Calu3 (cell line): ENCODE results near the gene KAT6B. TPM values are rescaled to one million over a fixed set of nuclear protein-coding genes. Genes with fewer than 3 reads are reported as not detected.

Source experiments
- BruUV-seq: library from RNA; stranded (reverse); fragments of 400-500 nt; replicated peaks from 2 replicates; lab custom pipeline; 2021; lab: Mats Ljungman, UMichigan
- CTCF ChIA-PET: fragments of 300-600 bp; sonication (Branson Sonifier 250); formaldehyde crosslinking; loops from one replicate; lab custom pipeline; 2022; ENCODE audit warnings: antibody characterized with exemption; lab: Charles Lee
- DNase-seq: peaks from one replicate; pipeline ENCODE4 v3.0.0; 2022
- H3K27ac Mint-ChIP-seq: one replicate; pipeline ENCODE4 v1.8.0; 2022; ENCODE audit warnings: mixed read lengths; ENCODE audit not compliant: unreplicated experiment
- H3K27me3 Mint-ChIP-seq: one replicate; pipeline ENCODE4 v1.8.0; 2022; ENCODE audit warnings: mixed read lengths; ENCODE audit not compliant: unreplicated experiment
- H3K36me3 Mint-ChIP-seq: one replicate; pipeline ENCODE4 v1.8.0; 2022; ENCODE audit warnings: mild to moderate bottlenecking, moderate library complexity, mixed read lengths; ENCODE audit not compliant: insufficient read depth, unreplicated experiment
- H3K4me1 Mint-ChIP-seq: one replicate; pipeline ENCODE4 v1.8.0; 2022; ENCODE audit warnings: mild to moderate bottlenecking, low read depth, mixed read lengths; ENCODE audit not compliant: unreplicated experiment
- H3K4me3 Mint-ChIP-seq: one replicate; pipeline ENCODE4 v1.8.0; 2022; ENCODE audit warnings: mild to moderate bottlenecking, low read depth, moderate library complexity, mixed read lengths; ENCODE audit not compliant: unreplicated experiment
- H3K9me3 Mint-ChIP-seq: one replicate; pipeline ENCODE4 v1.8.0; 2022; ENCODE audit warnings: low read depth, mixed read lengths; ENCODE audit not compliant: unreplicated experiment
- intact Hi-C: fragments of 100-400 bp; cut with micrococcal nuclease; formaldehyde crosslinking; loops from one replicate; pipeline ENCODE4 v1.10.0; 2022; ENCODE audit not compliant: unreplicated experiment
- total RNA-seq: library from RNA; stranded (reverse); gene quantifications from 2 replicates; pipeline ENCODE4 v1.2.3, GENCODE V29; 2022
- TF ChIP-seq, protein P1 (sequence below): fragments of 200-600 bp; IDR thresholded peaks from one replicate; pipeline ENCODE4 v1.8.0; 2022; ENCODE audit warnings: antibody characterized with exemption; ENCODE audit not compliant: unreplicated experiment

The KAT6B gene
- total RNA-seq, 1 experiment from 2014 or later = 28.6 TPM

DNA sequence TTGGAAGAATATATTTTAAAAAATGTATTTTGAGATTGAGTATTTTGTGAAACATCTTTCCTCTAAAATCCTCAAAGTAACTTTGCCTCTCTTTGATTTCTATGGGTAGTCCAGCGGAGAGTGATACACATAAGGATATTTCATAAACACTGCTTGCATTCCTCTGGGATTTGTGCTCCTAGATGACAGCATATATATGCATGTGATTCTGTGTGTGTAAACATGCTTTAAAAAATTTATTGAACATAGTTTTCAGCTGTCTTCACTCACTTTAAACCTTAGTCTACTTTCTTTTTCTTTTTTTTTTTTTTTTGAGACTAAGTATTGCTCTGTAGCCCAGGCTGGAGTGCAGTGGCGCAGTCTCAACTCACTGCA is 84.6 kb downstream of the KAT6B start:
- Mint-ChIP-seq H3K27me3 (no peaks in the 10 kb centered on the region), H3K9me3 (no peaks in the 10 kb centered on the region), H3K4me1 (no peaks in the 10 kb centered on the region), H3K4me3 (no peak overlapping the region), H3K36me3 (no peaks in the 10 kb centered on the region), H3K27ac (no peak overlapping the region)
- CTCF ChIA-PET = no interaction called here
- BruUV-seq = no TSS peak
- intact Hi-C loops = no loop called here
- DNase-seq = no peak
- TF ChIP-seq, protein P1, sequence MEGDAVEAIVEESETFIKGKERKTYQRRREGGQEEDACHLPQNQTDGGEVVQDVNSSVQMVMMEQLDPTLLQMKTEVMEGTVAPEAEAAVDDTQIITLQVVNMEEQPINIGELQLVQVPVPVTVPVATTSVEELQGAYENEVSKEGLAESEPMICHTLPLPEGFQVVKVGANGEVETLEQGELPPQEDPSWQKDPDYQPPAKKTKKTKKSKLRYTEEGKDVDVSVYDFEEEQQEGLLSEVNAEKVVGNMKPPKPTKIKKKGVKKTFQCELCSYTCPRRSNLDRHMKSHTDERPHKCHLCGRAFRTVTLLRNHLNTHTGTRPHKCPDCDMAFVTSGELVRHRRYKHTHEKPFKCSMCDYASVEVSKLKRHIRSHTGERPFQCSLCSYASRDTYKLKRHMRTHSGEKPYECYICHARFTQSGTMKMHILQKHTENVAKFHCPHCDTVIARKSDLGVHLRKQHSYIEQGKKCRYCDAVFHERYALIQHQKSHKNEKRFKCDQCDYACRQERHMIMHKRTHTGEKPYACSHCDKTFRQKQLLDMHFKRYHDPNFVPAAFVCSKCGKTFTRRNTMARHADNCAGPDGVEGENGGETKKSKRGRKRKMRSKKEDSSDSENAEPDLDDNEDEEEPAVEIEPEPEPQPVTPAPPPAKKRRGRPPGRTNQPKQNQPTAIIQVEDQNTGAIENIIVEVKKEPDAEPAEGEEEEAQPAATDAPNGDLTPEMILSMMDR = no peak

GRCh38 chr10:74912182-74912581 is 85.8 kb downstream of the KAT6B start:
- H3K27me3 Mint-ChIP-seq = no peaks in the 10 kb centered on the region
- TF ChIP-seq, protein P1 = no peak
- BruUV-seq = no TSS peak
- H3K4me1 Mint-ChIP-seq = peaks cover under 1% of the 10 kb centered on the region
- no peak overlapping the region for H3K27ac Mint-ChIP-seq
- no peak overlapping the region for H3K4me3 Mint-ChIP-seq
- DNase-seq = no peak
- intact Hi-C loops = no loop called here
- H3K9me3 Mint-ChIP-seq = no peaks in the 10 kb centered on the region
- CTCF ChIA-PET = interaction anchor here (0.6 kb wide), 1 partner anchor 135 kb away, joined by 3 read pairs; no protein-coding TSS in a partner anchor
- no peaks in the 10 kb centered on the region for H3K36me3 Mint-ChIP-seq

DNA sequence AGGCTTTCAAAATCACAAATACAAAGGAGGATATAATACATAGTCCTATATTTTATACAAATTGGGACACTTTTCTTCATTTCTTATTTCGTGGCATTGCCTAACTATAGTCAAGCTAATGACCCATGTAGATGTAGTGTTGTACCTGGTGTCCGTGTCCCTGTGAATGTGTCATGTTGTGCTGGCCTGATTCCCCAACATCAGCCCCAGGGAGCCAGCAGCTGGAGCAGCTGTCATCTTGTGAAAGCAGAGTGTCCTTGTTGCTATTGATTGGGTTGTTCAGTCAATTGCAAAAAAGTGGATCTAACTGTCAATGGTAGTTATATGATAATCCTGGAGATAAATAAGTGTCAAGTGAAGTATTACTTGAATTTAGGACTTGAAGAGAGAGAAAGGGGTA is 86.3 kb downstream of the KAT6B start:
- Mint-ChIP-seq H3K4me3 (no peak overlapping the region), H3K4me1 (peaks cover 6% of the 10 kb centered on the region), H3K27ac (no peak overlapping the region), H3K9me3 (no peaks in the 10 kb centered on the region), H3K36me3 (no peaks in the 10 kb centered on the region), H3K27me3 (no peaks in the 10 kb centered on the region)
- CTCF ChIA-PET = interaction anchor here (0.6 kb wide), 1 partner anchor 136 kb away, joined by 3 read pairs; no protein-coding TSS in a partner anchor
- no peak for DNase-seq
- no TSS peak for BruUV-seq
- TF ChIP-seq, protein P1 = no peak
- intact Hi-C loops = no loop called here

DNA sequence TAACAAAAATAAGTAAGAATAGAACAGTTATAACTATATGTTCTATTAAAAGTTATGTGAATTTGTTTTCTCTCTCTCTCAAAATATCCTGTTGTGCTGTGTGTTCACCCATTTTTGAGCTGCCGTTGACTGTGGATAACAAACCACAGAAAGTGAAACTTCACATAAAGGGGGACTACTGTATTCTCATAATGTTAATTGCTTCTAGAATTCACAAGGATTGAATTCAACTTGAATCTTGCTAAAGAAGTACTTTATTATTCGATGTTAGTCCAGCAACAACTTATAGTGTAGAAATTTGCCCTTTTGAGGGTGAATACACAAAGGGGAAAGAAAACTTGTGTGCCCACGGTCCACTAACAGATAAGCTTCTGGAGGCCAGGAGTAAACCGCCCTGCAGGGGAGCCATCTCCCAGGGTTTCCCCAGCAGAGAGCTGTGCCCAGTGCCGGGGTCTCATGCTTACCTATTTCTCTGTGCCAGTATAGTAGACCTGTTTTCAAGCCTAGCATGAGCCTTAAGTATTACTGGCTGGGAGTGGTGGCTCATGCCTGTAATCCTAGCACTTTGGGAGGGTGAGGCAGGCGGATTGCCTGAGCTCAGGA is 87.1 kb downstream of the KAT6B start:
- BruUV-seq = no TSS peak
- no peak overlapping the region for H3K27ac Mint-ChIP-seq
- intact Hi-C loops = no loop called here
- CTCF ChIA-PET = no interaction called here
- H3K36me3 Mint-ChIP-seq = no peaks in the 10 kb centered on the region
- no peaks in the 10 kb centered on the region for H3K9me3 Mint-ChIP-seq
- TF ChIP-seq, protein P1 = no peak
- H3K4me3 Mint-ChIP-seq = no peak overlapping the region
- DNase-seq = no peak
- H3K27me3 Mint-ChIP-seq = no peaks in the 10 kb centered on the region
- peaks cover 10% of the 10 kb centered on the region for H3K4me1 Mint-ChIP-seq
